ENCODE results near the gene RGS6. TPM values are rescaled to one million over a fixed set of nuclear protein-coding genes. Genes with fewer than 3 reads are reported as not detected.

The RGS6 gene
- total RNA-seq, 2 experiments from 2014 or later: 0.10 to 0.44 TPM

GRCh38 chr14:72237722-72238666 lies 305.8 kb downstream of the RGS6 start:
- Mint-ChIP-seq H3K4me1 (no peaks in the 10 kb centered on the region), H3K36me3 (no peaks in the 10 kb centered on the region), H3K9me3 (no peaks in the 10 kb centered on the region), H3K27me3 (peaks cover 3% of the 10 kb centered on the region), H3K27ac (no peak overlapping the region), H3K4me3 (no peak overlapping the region)
- no peak for DNase-seq

- H3K36me3 Mint-ChIP-seq: no peaks in the 10 kb centered on the region
- H3K27me3 Mint-ChIP-seq: peaks cover 14% of the 10 kb centered on the region
- no peak overlapping the region for H3K27ac Mint-ChIP-seq
- no peak for DNase-seq
- no peak overlapping the region for H3K4me3 Mint-ChIP-seq
- no peaks in the 10 kb centered on the region for H3K4me1 Mint-ChIP-seq
- H3K9me3 Mint-ChIP-seq: peaks cover 8% of the 10 kb centered on the region
These were observed 311.4 kb downstream of the RGS6 start for GRCh38 chr14:72243309-72244293.

- Mint-ChIP-seq H3K4me3 (no peak overlapping the region), H3K9me3 (peaks cover 12% of the 10 kb centered on the region), H3K4me1 (no peaks in the 10 kb centered on the region), H3K36me3 (no peaks in the 10 kb centered on the region), H3K27me3 (peaks cover 15% of the 10 kb centered on the region), H3K27ac (no peak overlapping the region)
- DNase-seq: no peak
These were observed 315.8 kb downstream of the RGS6 start for GRCh38 chr14:72247896-72248465.

GRCh38 chr14:72253503-72253902 lies 321.3 kb downstream of the RGS6 start:
- DNase-seq: no peak
- peaks cover 6% of the 10 kb centered on the region for H3K27me3 Mint-ChIP-seq
- H3K36me3 Mint-ChIP-seq: no peaks in the 10 kb centered on the region
- H3K27ac Mint-ChIP-seq: no peak overlapping the region
- no peaks in the 10 kb centered on the region for H3K4me1 Mint-ChIP-seq
- H3K4me3 Mint-ChIP-seq: no peak overlapping the region
- H3K9me3 Mint-ChIP-seq: peaks cover 4% of the 10 kb centered on the region

- Mint-ChIP-seq H3K27me3 (peaks cover 7% of the 10 kb centered on the region), H3K4me1 (no peaks in the 10 kb centered on the region)
These were observed 322.1 kb downstream of the RGS6 start for GRCh38 chr14:72254202-72254936.

GRCh38 chr14:72254937-72255472 lies 322.8 kb downstream of the RGS6 start:
- Mint-ChIP-seq H3K27ac (no peak overlapping the region), H3K4me1 (no peaks in the 10 kb centered on the region), H3K36me3 (no peaks in the 10 kb centered on the region), H3K4me3 (no peak overlapping the region), H3K27me3 (peaks cover 5% of the 10 kb centered on the region), H3K9me3 (no peaks in the 10 kb centered on the region)
- no peak for DNase-seq

More at GRCh38 chr14:72254202-72254936, 322.1 kb downstream of the RGS6 start:
- H3K4me3 Mint-ChIP-seq: no peak overlapping the region
- no peak for DNase-seq
- H3K36me3 Mint-ChIP-seq: no peaks in the 10 kb centered on the region
- H3K27ac Mint-ChIP-seq: no peak overlapping the region
- peaks cover 2% of the 10 kb centered on the region for H3K9me3 Mint-ChIP-seq

GRCh38 chr14:72256055-72256454 lies 323.8 kb downstream of the RGS6 start:
- Mint-ChIP-seq H3K36me3 (no peaks in the 10 kb centered on the region), H3K4me1 (no peaks in the 10 kb centered on the region), H3K27ac (no peak overlapping the region), H3K9me3 (no peaks in the 10 kb centered on the region), H3K27me3 (peaks cover 5% of the 10 kb centered on the region), H3K4me3 (no peak overlapping the region)
- no peak for DNase-seq

- no peaks in the 10 kb centered on the region for H3K9me3 Mint-ChIP-seq
- H3K4me3 Mint-ChIP-seq: no peak overlapping the region
- H3K36me3 Mint-ChIP-seq: no peaks in the 10 kb centered on the region
- no peaks in the 10 kb centered on the region for H3K4me1 Mint-ChIP-seq
- DNase-seq: no peak
- peaks cover 5% of the 10 kb centered on the region for H3K27me3 Mint-ChIP-seq
- no peak overlapping the region for H3K27ac Mint-ChIP-seq
These were observed 328.8 kb downstream of the RGS6 start for GRCh38 chr14:72261068-72261467.

- Mint-ChIP-seq H3K27me3 (peaks cover 8% of the 10 kb centered on the region), H3K36me3 (no peaks in the 10 kb centered on the region), H3K9me3 (no peaks in the 10 kb centered on the region), H3K4me3 (no peak overlapping the region), H3K27ac (no peak overlapping the region), H3K4me1 (no peaks in the 10 kb centered on the region)
- DNase-seq: no peak
These were observed 330.5 kb downstream of the RGS6 start for GRCh38 chr14:72262771-72263170.

- Mint-ChIP-seq H3K4me1 (no peaks in the 10 kb centered on the region), H3K4me3 (no peak overlapping the region), H3K9me3 (no peaks in the 10 kb centered on the region), H3K27ac (no peak overlapping the region), H3K27me3 (peaks cover 11% of the 10 kb centered on the region), H3K36me3 (no peaks in the 10 kb centered on the region)
- no peak for DNase-seq
These were observed 332.5 kb downstream of the RGS6 start for GRCh38 chr14:72264716-72265115.

GRCh38 chr14:72270147-72270727 lies 338.0 kb downstream of the RGS6 start:
- no peak for DNase-seq
- Mint-ChIP-seq H3K4me1 (no peaks in the 10 kb centered on the region), H3K27me3 (peaks cover 14% of the 10 kb centered on the region), H3K36me3 (no peaks in the 10 kb centered on the region), H3K27ac (no peak overlapping the region), H3K9me3 (no peaks in the 10 kb centered on the region), H3K4me3 (no peak overlapping the region)

- H3K4me1 Mint-ChIP-seq: no peaks in the 10 kb centered on the region
- no peak for DNase-seq
- peaks cover 14% of the 10 kb centered on the region for H3K27me3 Mint-ChIP-seq
- no peaks in the 10 kb centered on the region for H3K36me3 Mint-ChIP-seq
- H3K9me3 Mint-ChIP-seq: no peaks in the 10 kb centered on the region
- no peak overlapping the region for H3K4me3 Mint-ChIP-seq
- no peak overlapping the region for H3K27ac Mint-ChIP-seq
These were observed 338.5 kb downstream of the RGS6 start for GRCh38 chr14:72270749-72271148.

- H3K27me3 Mint-ChIP-seq: peaks cover 4% of the 10 kb centered on the region
- no peaks in the 10 kb centered on the region for H3K4me1 Mint-ChIP-seq
- no peak for DNase-seq
- no peaks in the 10 kb centered on the region for H3K9me3 Mint-ChIP-seq
- H3K4me3 Mint-ChIP-seq: no peak overlapping the region
- no peak overlapping the region for H3K27ac Mint-ChIP-seq
- no peaks in the 10 kb centered on the region for H3K36me3 Mint-ChIP-seq
These were observed 343.0 kb downstream of the RGS6 start for GRCh38 chr14:72275242-72275641.

- H3K9me3 Mint-ChIP-seq: peaks cover 5% of the 10 kb centered on the region
- H3K27ac Mint-ChIP-seq: no peak overlapping the region
- no peaks in the 10 kb centered on the region for H3K4me1 Mint-ChIP-seq
- H3K4me3 Mint-ChIP-seq: no peak overlapping the region
- no peak for DNase-seq
- H3K27me3 Mint-ChIP-seq: no peaks in the 10 kb centered on the region
- H3K36me3 Mint-ChIP-seq: no peaks in the 10 kb centered on the region
These were observed 346.1 kb downstream of the RGS6 start for GRCh38 chr14:72278316-72278715.

Data from activated naive CD8-positive, alpha-beta T cell treated with anti-CD3 and anti-CD28 coated beads for 36 hours (primary cell).